K562 treated with DMSO at 1 percent for 12 hours (cell line): ENCODE data around the gene LRRC71. TPM values are rescaled to one million over a fixed set of nuclear protein-coding genes. Genes with fewer than 3 reads are reported as not detected.

Source experiments
- total RNA-seq: library from RNA; unstranded; fragments of 300-600 nt; gene quantifications from 2 replicates; pipeline ENCODE4 v1.2.3, GENCODE V29; 2022; ENCODE audit not compliant: insufficient read depth

The LRRC71 gene
- 0.43 TPM in 1 of 2 replicates, not detected in the other for total RNA-seq

GRCh38 chr1:156920233-156921052 is at the start of gene LRRC71:
TSS of gene LRRC71 (plus strand) at chr1:156920632. CDS start at chr1:156920804, 172 bp downstream.

GRCh38 chr1:156893048-156893953 is 27.1 kb upstream of the LRRC71 start, which contains the start of gene PEAR1:
TSS of gene PEAR1 (plus strand) at chr1:156893718. CDS start at chr1:156903927, 10,209 bp downstream.

Other genes with a start within 250 kb of the LRRC71 start
- gene NES, start 243.2 kb upstream of the LRRC71 start, total RNA-seq, result 3.9 and 7.5 TPM in 2 replicates
- 2.3 and 5.5 TPM in 2 replicates for gene CRABP2, start 215.0 kb upstream of the LRRC71 start, total RNA-seq
- 64.9 and 67.8 TPM in 2 replicates for gene METTL25B, start 192.2 kb upstream of the LRRC71 start, total RNA-seq
- gene ISG20L2, start 191.9 kb upstream of the LRRC71 start, total RNA-seq, result 23.3 and 39.7 TPM in 2 replicates
- gene MRPL24, start 179.5 kb upstream of the LRRC71 start, total RNA-seq, result 14.2 and 23.9 TPM in 2 replicates
- 104 and 121 TPM in 2 replicates for gene HDGF, start 169.0 kb upstream of the LRRC71 start, total RNA-seq
- 70.5 and 109 TPM in 2 replicates for gene PRCC, start 153.1 kb upstream of the LRRC71 start, total RNA-seq
- 9.2 and 17.7 TPM in 2 replicates for gene SH2D2A, start 103.8 kb upstream of the LRRC71 start, total RNA-seq
- gene INSRR, start 61.5 kb upstream of the LRRC71 start, total RNA-seq, result 0.19 and 0.37 TPM in 2 replicates
- 23.1 and 23.3 TPM in 2 replicates for gene NTRK1, start 59.8 kb upstream of the LRRC71 start, total RNA-seq
- 1.8 and 2.6 TPM in 2 replicates for gene PEAR1, start 26.9 kb upstream of the LRRC71 start, total RNA-seq
- gene ARHGEF11, start 125.1 kb downstream of the LRRC71 start, total RNA-seq, result 8.8 and 24.7 TPM in 2 replicates
- not detected in 2 replicates for gene ETV3L, start 179.2 kb downstream of the LRRC71 start, total RNA-seq
- gene ETV3, start 217.8 kb downstream of the LRRC71 start, total RNA-seq, result 3.3 and 14.1 TPM in 2 replicates